ACHN (cell line): ENCODE results near the gene CRYBB1.

Experiments
- DNase-seq: peaks from one replicate; pipeline ENCODE4 v3.0.0-alpha.2; 2015
- in situ Hi-C: cut with HindIII; loops from 2 replicates; pipeline ENCODE4 v1.10.0; 2017; ENCODE audit warnings: low sequenced_read_pairs, low pct_ligation_motif_present, low pct_unique_long_range_greater_than_20kb

CRYBB1 gene

DNA sequence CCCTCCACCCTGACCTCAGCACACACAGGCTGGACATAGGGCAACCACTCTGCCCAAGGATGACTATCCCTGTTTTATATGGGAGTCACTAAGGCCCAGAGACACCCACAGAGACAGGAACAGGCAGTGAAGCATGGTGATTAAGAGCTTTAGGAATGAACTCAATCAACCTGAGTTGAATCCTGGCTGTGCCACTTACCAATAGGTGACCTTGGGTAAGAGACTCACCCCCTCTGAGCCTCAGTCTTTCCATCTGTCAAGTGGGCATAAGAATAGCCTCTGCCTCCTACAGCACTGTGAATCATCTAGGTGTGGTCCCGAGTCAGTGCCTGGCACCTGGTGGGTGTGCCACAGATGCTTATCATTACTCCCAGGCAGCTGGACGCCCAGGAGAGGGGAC lies 6.8 kb downstream of the CRYBB1 start:
- peak; percentile 7 for DNase-seq
- in situ Hi-C loops = no loop called here

DNA sequence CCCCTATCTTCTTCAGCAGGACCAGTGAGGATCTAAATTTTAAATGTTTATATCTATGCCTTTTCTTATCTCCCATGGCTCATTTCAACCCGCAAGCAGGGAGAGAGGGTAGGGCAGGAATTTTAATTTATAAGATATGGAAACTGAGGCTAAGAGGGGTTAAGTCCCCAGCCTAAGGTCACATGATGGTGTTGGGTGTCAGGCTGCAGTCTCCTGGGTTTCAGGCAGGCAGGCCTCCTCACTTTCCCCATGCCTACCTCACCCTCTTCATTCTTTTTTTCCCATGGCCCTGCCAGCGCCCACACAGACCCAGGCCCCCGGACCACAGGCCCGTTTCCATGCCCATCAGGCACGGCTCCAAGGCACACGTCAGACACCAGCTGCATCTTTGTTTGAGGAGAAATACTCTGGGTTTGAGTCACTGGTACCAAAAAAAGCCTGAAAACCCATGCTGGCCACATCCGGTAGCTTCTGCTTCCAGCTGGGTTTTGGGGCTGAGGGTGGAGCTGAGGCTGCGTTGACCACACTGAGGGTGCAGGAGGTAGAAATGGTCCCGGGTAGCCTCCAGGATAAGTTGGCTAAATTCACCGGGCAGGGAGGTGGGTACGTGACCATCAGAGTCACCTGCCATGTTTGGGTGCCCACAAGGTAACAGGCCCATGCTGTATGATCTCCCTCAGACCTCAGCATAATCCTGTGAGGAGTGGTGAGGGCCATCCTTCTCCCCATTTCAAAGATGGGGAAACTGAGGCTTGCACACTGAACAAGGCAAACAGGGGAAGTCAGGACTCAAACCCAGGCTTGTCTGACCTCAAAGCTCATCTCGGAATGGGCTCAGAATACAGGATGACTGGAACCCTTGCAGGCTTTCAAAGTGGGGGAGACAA lies 7.5 kb downstream of the CRYBB1 start:
- in situ Hi-C loops = no loop called here
- peak; percentile 82 for DNase-seq

DNA sequence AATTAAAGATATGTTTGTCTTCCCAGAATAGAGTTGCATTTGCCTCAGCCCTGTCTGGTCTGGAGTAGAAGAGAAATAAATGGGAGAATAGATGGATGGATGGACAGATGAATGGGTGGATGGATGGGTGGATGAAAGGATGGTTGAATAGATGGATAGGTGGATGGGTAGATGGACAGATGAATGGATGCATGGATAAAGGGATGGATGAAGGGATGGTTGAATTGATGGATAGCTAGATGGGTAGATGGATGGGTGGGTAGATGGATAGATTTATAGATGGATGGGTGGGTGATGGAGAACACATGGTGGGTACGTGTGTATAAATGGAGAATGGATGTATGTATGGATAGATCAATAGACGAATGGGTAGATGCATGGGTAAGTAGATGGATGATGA lies 8.5 kb downstream of the CRYBB1 start:
- DNase-seq = no peak
- in situ Hi-C loops = no loop called here

DNA sequence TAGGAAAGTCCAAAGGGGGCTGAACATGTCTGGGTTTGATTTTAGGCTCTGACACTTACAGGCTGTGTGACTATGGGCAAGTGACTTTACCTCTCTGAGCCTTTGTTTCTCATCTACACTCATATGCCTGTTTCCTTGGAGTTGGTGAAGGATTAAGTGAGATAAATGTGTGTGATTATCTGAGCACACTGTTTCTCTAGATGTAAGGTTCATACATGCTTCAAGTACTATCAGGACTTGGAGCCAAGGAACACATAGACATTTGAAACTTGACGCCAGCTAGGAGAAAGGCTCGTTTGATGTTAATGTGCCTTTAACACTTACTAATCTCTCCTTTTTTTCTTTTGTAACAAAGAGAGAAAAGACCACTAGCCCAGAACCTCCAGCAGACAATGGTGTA lies 9.7 kb downstream of the CRYBB1 start:
- DNase-seq = no peak
- in situ Hi-C loops = no loop called here

DNA sequence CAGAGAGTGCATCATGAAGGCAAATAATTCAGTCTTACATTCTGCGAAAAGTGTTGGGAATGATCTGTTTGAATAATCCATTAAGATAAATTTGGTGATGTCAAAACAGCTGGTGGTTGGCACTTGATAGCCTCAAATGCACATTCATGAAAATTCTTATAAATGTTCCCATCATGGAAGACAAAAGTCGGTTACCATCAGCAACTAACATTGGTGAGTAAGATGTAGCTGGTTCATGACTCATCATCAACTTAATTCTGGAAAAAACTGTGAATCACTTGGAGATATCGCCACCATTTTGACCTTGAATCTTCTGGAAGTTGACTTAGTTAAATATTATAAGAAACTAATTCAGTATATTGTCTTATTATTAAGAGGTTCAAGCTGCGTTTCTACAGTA lies 11.2 kb downstream of the CRYBB1 start:
- DNase-seq = peak; percentile 27
- in situ Hi-C loops = no loop called here

- in situ Hi-C loops = no loop called here
- DNase-seq = no peak
Observed at GRCh38 chr22:26604368-26604767, 13.5 kb downstream of the CRYBB1 start.

DNA sequence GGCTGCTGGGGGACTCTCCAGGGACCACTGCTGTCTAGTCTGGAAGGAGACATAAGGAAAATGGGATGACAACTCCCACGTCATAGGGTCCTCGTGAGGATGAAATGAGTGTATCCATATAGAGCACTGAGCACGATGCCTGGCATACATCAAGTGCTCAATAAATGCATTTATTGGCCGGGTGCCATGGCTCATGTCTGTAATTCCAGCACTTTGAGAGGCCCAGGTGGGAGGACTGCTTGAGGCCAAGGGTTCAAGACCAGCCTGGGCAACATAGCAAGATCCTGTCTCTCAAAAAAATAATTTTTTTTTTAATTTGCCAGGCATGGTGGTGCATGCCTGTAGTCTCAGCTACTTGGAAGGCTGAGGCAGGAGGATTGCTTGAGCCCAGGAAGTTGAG lies 15.7 kb downstream of the CRYBB1 start:
- in situ Hi-C loops = no loop called here
- DNase-seq = no peak

DNA sequence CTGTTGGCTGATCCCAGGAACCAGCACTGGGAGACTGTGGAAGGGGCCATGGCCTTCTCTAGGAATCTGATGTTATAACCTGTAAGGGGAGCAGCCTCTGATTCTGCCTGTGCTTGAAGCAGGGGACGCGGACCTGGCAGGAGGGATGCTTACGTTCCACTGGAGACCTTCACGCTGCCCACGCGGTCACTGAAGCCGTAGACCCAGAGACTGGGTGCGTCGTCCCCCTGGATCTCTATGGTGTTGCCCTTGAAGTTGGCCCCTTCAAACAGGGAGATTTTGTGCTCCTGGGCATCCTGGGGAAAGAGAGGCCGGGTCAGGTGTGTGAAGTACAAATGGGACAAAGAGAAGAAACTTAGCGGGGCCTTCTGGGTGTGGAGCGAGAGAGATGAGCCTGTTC lies 16.1 kb downstream of the CRYBB1 start:
- in situ Hi-C loops = no loop called here
- DNase-seq = no peak

DNA sequence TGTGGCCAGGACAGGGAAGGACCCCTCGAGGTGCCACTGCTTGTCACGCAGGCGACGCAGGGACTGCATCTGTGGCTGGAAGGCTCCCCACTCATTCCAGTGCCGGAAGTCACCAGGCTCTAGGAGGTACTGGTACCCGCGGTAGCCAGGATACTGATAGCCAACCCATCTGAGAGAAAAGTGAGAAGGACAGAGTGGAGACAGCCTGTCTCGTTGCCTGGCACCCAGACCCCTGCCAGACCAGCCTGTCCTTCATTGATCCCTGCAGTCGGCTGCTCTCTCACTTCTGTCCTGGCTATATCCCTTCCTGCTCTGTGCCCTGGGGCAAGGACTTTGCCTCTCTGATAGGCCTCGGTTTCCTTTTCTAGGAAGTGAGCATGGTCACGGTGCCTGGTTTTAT lies 18.3 kb downstream of the CRYBB1 start:
- in situ Hi-C loops = no loop called here
- no peak for DNase-seq

- no peak for DNase-seq
- in situ Hi-C loops = no loop called here
Observed at GRCh38 chr22:26597480-26597879, 20.3 kb downstream of the CRYBB1 start.

- in situ Hi-C loops = no loop called here
- no peak for DNase-seq
Observed at GRCh38 chr22:26597026-26597425, 20.8 kb downstream of the CRYBB1 start.

GRCh38 chr22:26593763-26594162 lies 24.1 kb downstream of the CRYBB1 start:
- no peak for DNase-seq
- in situ Hi-C loops = no loop called here

DNA sequence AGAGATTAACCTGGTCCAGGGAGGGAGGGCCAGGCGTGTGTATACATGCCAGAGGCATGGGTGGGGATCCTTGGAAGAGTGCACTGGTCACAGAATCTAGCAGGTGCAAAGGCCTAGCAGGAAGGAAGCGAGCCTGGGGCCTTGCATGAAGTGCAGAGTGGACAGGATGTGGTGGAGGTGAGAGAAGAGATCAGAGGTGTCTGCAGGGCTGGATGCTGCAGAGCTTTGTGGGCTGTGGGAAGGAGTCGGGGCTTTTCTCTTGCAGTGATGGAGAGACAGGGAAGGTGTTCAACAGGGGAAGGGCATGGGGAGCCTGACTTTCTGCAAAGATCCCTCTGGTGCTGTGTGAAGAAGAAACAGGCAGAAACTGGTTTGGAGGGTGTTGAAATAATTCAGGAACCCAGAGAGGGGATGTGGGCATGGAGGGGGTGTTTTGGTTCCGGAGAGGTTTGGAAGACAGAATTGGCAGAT lies 25.4 kb downstream of the CRYBB1 start:
- DNase-seq = no peak

DNA sequence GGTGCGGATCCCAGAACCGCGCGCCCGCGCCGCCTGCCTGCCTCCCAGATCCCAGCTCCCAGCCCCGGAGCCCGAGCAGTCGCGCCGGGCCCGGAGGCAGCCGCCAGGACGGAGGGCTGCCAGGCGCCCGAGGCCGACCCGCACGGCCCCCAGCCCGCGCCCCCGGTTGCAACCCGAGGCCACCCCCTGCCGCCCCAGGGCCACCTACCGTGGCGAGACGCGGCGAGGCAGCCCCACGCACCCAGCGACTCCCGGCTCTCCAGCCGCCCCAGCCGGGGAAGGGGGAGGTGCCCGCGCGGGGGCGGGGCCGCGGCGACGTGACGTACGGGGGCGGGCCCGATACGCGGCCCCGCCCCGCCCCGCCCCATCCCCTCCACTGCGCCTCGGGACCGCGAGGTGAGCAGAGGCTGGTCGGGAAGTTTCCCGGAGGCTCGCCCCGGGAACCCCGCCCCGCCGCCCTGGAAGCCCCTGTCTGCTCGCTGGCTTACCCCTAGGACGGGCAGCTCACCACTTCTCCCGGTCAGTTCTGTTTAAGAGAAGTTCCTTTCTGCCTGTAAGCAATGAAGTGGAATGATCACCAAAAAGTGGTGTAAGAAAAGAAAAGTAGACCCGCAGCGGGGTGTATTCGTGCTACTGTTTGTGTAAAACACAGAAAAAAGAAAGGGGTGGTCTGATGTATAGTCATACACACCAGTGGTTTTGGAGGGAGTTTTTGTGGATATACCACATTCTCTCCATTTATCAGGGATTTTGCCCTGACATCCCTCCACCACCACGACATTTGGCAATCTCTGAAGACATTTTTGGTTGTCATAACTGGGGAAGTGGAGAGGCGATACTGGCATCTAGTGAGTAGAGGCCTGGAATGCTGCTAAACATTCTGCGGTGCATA lies 27.7 kb downstream of the CRYBB1 start, which contains the start of gene TPST2:
Gene TPST2 (minus strand): TSS at position 288 of the 892 bp plus-strand sequence. CDS start 48,502 bp downstream, outside the sequence.
- DNase-seq = peak; percentile 74
- in situ Hi-C loops = no loop called here

More for the DNA sequence above, 25.4 kb downstream of the CRYBB1 start:
- in situ Hi-C loops = no loop called here

- DNase-seq = peak; percentile 8
- in situ Hi-C loops = no loop called here
Observed at GRCh38 chr22:26589367-26589844, 28.4 kb downstream of the CRYBB1 start.

- in situ Hi-C loops = no loop called here
- DNase-seq = no peak
Observed at GRCh38 chr22:26588729-26589366, 29.0 kb downstream of the CRYBB1 start.

- DNase-seq = no peak
- in situ Hi-C loops = no loop called here
Observed at GRCh38 chr22:26587991-26588613, 29.7 kb downstream of the CRYBB1 start.

DNA sequence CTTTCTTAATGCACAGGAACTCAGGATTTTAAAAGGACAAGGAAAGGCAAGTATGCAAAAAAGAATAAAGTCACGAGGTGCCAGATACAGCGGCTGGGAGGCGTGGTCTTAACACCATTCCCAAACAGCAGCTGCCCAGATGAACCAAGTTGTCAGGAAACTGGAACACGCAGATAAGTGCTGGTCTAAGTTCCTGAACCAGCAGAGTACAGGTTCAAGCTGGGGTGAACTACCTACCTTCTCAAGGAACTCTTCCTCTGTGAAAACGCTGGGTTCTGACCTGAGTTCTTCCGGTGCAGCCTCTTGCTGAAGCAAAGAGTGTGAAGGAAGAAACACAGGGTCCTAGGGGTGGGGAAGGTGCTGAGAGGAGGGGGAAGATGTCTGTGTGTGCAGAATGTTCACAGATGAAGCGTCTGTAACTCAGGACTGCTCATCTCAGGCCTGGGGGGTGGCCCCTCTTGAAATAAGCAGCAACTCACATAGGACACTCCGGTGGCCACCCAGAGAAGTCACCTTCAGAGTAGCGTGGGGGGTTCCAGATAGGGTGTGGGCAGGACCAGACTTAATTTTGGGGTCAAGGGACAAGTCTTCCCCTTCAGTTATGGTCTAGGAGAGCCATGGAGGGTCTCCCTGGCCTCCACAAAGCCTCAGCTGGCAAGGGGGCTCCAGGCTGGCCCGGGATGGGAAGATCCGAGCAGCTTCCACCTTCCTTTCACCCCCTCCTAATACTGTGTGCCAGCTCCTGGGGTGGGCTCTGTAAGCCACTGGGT lies 31.1 kb downstream of the CRYBB1 start:
- in situ Hi-C loops = no loop called here
- DNase-seq = no peak
